Measurements from ENCODE around the gene BRPF1.

Gene BRPF1

GRCh38 chr3:9730657-9731205, 804 bp upstream of the BRPF1 start:
- no peak for TF ChIP-seq CTCF (conservative IDR thresholded peaks at IDR 0.05; ENCODE audit: low read length)
- DNase-seq (ENCODE audit: low read depth), result peak; percentile 69
- peak overlapping the region; percentile 69 for H3K4me3 ChIP-seq (ENCODE audit: low read length)

- peak overlapping the region; percentile 84 for H3K4me3 ChIP-seq (ENCODE audit: low read length)
These were observed 675 bp downstream of the BRPF1 start for GRCh38 chr3:9732080-9732739.

GRCh38 chr3:9732740-9733115, 1.2 kb downstream of the BRPF1 start:
- DNase-seq (ENCODE audit: low read depth), result peak; percentile 22
- H3K4me3 ChIP-seq (ENCODE audit: low read length), result peak overlapping the region; percentile 84

More at GRCh38 chr3:9732080-9732739, 675 bp downstream of the BRPF1 start:
- no peak for TF ChIP-seq CTCF (conservative IDR thresholded peaks at IDR 0.05; ENCODE audit: low read length)
- DNase-seq (ENCODE audit: low read depth), result no peak

GRCh38 chr3:9736831-9737230, 5.3 kb downstream of the BRPF1 start:
- no peak for TF ChIP-seq CTCF (conservative IDR thresholded peaks at IDR 0.05; ENCODE audit: low read length)
- DNase-seq (ENCODE audit: low read depth), result no peak
- H3K4me3 ChIP-seq (ENCODE audit: low read length), result no peak overlapping the region

More at GRCh38 chr3:9732740-9733115, 1.2 kb downstream of the BRPF1 start:
- no peak for TF ChIP-seq CTCF (conservative IDR thresholded peaks at IDR 0.05; ENCODE audit: low read length)

GRCh38 chr3:9739181-9739580, 7.6 kb downstream of the BRPF1 start:
- no peak for DNase-seq (ENCODE audit: low read depth)
- no peak for TF ChIP-seq CTCF (conservative IDR thresholded peaks at IDR 0.05; ENCODE audit: low read length)
- H3K4me3 ChIP-seq (ENCODE audit: low read length), result no peak overlapping the region

- H3K4me3 ChIP-seq (ENCODE audit: low read length), result no peak overlapping the region
- TF ChIP-seq CTCF (conservative IDR thresholded peaks at IDR 0.05; ENCODE audit: low read length), result no peak
- DNase-seq (ENCODE audit: low read depth), result no peak
These were observed 11.0 kb downstream of the BRPF1 start for GRCh38 chr3:9742560-9742959.

GRCh38 chr3:9743548-9743947, 12.0 kb downstream of the BRPF1 start:
- DNase-seq (ENCODE audit: low read depth), result no peak
- no peak for TF ChIP-seq CTCF (conservative IDR thresholded peaks at IDR 0.05; ENCODE audit: low read length)
- no peak overlapping the region for H3K4me3 ChIP-seq (ENCODE audit: low read length)

Data from AG10803 (cell line).